D721Med (cell line): ENCODE results near the gene GTPBP6.

ENCODE experiments used
- DNase-seq: peaks from one replicate; pipeline ENCODE4 v3.0.0; 2011; ENCODE audit warnings: low spot score; ENCODE audit not compliant: insufficient read length
- FAIRE-seq: peaks from 2 replicates; lab custom pipeline; 2011; peaks lifted over from hg19 to GRCh38; lab: Jason Lieb, UNC
- CTCF ChIP-seq: IDR thresholded peaks from 2 replicates; pipeline ENCODE4 v1.5.1; 2012; ENCODE audit warnings: mild to moderate bottlenecking, control low read depth; ENCODE audit not compliant: insufficient read depth; ENCODE audit errors: missing control alignments

The GTPBP6 gene

GRCh38 chrX:361231-362145, 42.9 kb upstream of the GTPBP6 start:
- no peak for DNase-seq
- FAIRE-seq: no peak
- TF ChIP-seq CTCF: no peak

- no peak for TF ChIP-seq CTCF
- DNase-seq (no peak), FAIRE-seq (no peak)
These were observed 42.0 kb upstream of the GTPBP6 start for GRCh38 chrX:360496-361150.

- DNase-seq (no peak), FAIRE-seq (no peak)
- TF ChIP-seq CTCF: no peak
These were observed 40.1 kb upstream of the GTPBP6 start for GRCh38 chrX:358651-359143.

GRCh38 chrX:357693-358471, 39.3 kb upstream of the GTPBP6 start:
- TF ChIP-seq CTCF: no peak
- FAIRE-seq (no peak), DNase-seq (no peak)

GRCh38 chrX:357035-357692, 38.6 kb upstream of the GTPBP6 start:
- no peak for DNase-seq
- TF ChIP-seq CTCF: no peak
- FAIRE-seq: no peak

GRCh38 chrX:356385-357034, 37.9 kb upstream of the GTPBP6 start:
- TF ChIP-seq CTCF: no peak
- DNase-seq: no peak
- no peak for FAIRE-seq
